DMS 273 treated with DMSO at 0.1 percent for 48 hours (cell line): ENCODE data around the gene SPESP1.
"Not testable (repeated sequence)": the region's sequence is repeated elsewhere in the genome, so short reads cannot be mapped to it uniquely, and the experiment has no call there.

Source experiments
- DNase-seq: peaks from one replicate; lab custom pipeline; 2025; lab: John Stamatoyannopoulos, UW

The SPESP1 gene

DNA sequence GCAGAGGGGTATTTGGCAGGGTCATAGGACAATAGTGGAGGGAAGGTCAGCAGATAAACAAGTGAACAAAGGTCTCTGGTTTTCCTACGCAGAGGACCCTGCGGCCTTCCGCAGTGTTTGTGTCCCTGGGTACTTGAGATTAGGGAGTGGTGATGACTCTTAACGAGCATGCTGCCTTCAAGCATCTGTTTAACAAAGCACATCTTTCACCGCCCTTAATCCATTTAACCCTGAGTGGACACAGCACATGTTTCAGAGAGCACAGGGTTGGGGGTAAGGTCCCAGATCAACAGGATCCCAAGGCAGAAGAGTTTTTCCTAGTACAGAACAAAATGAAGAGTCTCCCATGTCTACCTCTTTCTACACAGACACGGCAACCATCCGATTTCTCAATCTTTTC lies 33.4 kb downstream of the SPESP1 start:
- not testable (repeated sequence) for DNase-seq

DNA sequence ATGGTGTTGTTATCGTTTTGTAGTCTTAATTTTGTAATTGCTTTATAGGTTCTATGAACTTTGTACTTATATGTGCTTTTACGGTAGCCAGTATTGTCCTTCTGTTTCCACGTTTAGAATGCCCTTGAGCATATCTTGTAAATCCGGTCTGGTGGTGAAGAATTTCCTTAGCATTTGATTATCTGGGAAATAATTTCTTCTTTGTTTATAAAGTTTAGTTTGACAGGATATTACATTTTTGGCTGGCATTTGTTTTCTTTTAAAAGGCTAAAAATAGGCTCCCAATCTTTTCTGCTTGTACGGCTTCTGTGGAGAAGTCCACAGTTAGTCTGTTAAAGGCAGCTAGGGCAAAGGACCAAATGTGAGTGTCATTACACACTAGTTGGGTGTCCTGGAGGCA lies 36.7 kb downstream of the SPESP1 start:
- DNase-seq: no peak

- no peak for DNase-seq
Measured at GRCh38 chr15:68967948-68968347, 37.6 kb downstream of the SPESP1 start.

DNA sequence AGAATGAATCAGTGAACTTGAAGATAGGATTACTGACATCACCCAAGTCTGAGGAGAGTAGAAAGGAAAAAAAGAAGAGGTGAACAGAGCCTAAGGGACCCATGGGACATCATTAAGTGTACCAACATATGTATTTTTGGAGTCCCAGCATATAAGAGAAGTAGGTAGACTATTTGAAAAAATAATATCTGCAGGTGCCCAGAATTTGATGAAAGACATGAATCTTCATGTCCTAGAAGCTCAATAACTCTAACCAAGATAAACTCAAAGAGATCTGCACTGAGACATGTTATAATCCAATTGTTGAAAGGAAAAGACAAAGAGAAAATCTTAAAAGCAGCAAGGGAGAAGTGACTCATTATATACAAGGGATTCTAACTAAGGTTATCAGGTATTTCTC lies 39.0 kb downstream of the SPESP1 start:
- no peak for DNase-seq

DNA sequence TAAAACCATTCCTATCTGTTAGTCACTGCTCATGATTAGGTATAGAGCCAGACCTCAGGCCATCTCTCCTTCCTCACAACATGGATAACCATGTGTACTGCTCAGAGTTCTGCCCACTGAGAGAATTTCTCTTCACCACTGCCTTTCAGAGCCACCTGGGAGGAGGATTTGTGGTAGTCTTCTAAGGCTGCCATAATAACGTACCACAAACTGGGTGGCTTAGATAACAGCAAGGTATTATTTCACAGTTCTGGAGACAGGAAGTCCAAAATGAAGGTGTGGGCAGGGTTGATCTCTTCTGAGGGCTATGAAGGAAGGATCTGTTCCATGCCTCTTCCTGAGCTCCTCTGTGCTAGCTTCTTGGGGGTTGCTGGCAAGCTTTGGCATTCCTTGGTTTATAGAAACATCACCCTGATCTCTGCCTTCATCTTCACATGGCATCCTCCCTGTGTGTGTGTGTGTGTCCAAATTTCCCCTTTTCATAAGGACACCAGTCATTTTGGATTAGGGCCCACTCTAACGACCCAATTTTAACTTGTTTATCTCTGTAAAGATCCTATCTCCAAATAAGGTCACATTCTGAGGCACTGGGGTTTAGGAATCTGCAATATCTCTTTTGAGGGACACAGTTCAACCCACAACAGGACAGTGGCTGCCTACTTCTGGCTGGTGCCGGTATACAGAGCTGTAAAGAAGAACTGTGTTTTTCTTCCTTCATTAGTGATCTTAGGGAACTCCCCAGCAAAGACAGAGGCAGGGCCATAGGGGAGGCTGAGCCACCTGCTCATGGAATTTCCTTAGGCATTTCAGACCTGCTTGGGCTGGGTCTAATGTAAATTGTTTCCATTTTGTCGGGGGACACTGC lies 42.1 kb downstream of the SPESP1 start:
- no peak for DNase-seq

DNA sequence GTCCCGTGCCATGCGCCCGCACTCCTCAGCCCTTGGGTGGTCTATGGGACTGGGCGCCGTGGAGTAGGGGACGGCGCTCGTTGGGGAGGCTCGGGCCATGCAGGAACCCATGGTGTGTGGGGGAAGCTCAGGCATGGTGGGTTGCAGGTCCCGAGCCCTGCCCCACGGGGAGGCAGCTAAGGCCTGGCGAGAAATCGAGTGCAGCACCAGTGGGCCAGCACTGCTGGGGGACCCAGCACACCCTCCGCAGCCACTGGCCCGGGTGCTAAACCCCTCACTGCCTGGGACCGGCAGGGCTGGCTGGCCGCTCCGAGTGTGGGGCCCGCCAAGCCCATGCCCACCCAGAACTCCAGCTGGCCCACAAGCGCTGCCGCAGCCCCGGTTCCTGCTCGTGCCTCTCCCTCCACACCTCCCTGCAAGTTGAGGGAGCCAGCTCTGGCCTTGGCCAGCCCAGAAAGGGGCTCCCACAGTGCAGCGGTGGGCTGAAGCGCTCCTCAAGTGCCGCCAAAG lies 45.4 kb downstream of the SPESP1 start:
- DNase-seq: not testable (repeated sequence)

DNA sequence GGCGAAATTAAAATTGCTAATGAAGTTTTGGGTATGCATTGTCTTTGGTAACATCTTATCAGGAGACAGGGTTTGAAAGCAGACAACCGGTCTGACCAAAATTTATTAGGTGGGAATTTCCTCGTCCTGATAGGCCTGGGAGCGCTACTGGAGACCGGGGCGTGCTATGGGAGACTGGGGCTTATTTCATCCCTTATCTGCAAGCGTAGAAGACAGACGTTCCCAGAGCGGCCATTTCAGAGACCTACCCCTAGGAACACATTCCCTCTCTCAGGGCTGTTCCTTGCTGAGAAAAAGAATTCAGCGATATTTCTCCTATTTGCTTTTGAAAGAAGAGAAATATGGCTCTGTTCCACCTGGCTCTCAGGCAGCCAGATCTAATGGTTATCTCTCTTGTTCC lies 47.1 kb downstream of the SPESP1 start:
- not testable (repeated sequence) for DNase-seq

- no peak for DNase-seq
Measured at GRCh38 chr15:68979006-68979405, 48.7 kb downstream of the SPESP1 start.

GRCh38 chr15:68979816-68980215 lies 49.5 kb downstream of the SPESP1 start:
- DNase-seq: no peak

DNA sequence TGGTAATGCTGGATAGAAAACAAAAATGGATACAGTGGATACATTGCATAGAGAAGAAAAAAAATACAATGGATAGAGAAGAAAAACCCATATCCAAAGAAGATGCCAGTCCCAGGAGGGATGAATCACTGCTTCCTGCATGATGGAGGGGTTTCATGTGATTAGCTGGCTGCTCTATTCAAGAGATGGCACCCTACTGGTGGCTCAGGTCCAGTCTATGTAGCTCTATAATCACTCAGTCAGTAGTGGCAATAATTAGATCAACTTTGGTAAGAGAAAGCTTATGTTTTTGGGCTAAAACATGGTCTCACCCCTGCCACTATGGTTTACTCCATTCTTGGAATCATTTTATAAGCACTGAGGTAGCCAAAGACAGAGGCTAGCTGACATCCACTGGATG lies 50.5 kb downstream of the SPESP1 start:
- DNase-seq: no peak

- peak; percentile 88 for DNase-seq
Measured at GRCh38 chr15:68981941-68982340, 51.6 kb downstream of the SPESP1 start.

- DNase-seq: no peak
Measured at GRCh38 chr15:68982976-68983563, 52.7 kb downstream of the SPESP1 start.

- no peak for DNase-seq
Measured at GRCh38 chr15:68983961-68984481, 53.7 kb downstream of the SPESP1 start.

- no peak for DNase-seq
Measured at GRCh38 chr15:68984586-68984985, 54.3 kb downstream of the SPESP1 start.

GRCh38 chr15:68985361-68985891 lies 55.1 kb downstream of the SPESP1 start:
- no peak for DNase-seq

GRCh38 chr15:68986322-68986721 lies 56.0 kb downstream of the SPESP1 start:
- DNase-seq: no peak

GRCh38 chr15:68987120-68987519 lies 56.8 kb downstream of the SPESP1 start:
- DNase-seq: no peak

- DNase-seq: no peak
Measured at GRCh38 chr15:68987676-68988075, 57.4 kb downstream of the SPESP1 start.

DNA sequence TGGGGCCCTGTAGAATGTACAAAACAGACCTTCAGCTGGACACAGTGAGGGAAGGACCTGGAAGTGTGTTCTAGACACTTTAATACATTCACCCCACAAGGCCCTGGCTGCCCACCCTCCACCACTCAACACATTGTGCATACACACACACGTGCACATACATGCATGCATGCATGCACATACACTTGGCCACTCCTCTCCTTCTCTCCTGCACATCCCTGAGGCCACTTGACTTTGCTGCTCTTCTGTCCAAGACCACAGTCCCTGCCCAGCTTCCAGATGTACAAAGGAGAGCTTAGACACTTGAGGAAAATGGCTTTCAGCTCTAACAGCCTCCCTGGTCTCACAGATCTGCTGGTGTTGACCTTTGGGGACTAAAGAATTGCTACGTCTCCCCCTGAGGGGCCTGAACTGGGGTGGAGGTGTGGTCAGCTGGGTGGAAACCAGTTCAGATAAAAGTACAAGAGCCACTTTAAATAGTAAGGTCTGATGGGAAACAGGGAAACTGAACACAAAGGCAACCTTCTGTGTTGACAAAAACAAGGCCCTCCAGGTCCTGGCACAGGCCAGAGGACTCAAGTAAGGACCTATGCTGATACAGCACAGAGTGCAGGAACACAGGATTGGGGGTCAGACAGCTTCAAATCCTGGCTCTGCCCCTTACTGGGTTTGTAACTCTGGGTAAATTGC lies 59.4 kb downstream of the SPESP1 start:
- no peak for DNase-seq

GRCh38 chr15:68990231-68990991 lies 60.1 kb downstream of the SPESP1 start:
- no peak for DNase-seq

GRCh38 chr15:68990992-68991500 lies 60.7 kb downstream of the SPESP1 start:
- peak; percentile 93 for DNase-seq
